ENCODE measurements around the gene PHACTR3.

Gene PHACTR3

DNA sequence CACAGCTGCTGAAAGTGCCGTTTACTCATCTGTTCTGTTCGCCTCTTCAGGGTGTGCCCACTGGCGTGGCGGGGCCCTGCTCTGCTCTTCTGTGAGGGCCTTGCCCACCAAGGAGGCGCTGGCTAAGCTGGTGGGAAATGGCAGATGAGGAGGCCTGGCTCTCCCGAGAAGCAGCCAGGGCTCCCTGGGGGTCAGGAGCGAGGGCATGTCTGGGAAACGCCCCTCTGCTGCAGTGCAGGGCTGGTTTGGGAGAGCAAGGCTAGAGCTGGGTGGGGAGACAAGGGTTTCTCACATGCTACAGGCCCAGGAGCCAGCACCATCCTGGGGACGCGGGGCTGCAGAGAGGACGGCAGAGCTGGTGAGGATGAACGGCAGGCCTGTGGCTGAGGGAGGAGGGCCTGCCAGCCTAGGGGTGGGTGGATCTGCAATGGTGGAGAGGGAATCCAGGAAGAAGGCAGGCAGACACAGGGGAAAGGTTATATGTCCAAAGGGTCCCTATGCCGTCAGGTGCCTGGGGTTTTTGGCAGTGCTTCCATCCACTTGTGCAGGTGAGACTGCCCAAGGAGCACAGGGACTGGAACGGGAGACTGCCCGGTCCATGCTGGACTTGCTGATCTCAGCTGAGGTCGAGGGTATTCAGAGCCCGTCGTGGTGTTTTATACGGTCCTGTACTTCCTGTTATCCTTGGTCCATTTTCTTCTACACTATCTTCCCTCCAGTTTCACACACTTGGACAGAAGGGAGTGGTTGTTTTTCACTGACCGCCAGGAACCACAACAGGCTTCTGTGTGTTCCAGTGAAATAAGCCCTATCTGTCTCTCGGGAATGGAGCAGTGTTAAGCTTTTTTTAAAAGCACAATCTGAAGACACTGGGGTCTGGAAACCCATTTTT, 209.9 kb downstream of the PHACTR3 start:
- no peak for DNase-seq (ENCODE audit: low read depth in 2 of 2)

DNA sequence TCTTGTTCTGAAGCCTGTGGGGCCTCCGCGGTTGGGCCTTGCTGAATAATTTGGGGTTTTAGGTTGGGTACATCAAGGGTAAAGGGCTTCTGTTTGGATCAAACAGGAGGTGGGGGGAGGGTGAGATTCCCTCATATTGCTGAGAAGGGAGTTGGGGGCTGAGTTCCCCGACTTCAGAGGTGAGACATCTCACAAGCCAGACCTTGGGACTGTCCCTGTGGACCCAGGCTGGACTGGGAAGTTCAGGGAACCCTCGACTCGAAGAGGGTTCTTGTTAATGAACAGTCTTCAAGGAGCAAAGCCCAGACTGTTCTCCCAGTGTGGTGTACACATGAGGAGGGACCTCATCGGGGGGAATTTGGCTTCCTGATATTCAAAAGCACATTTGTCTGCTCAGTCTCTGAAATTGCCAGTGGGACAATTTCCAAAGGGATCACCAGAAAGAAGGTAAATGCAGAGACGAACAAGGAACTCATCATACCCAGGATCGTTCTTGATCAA, 210.6 kb downstream of the PHACTR3 start:
- DNase-seq (ENCODE audit: low read depth in 2 of 2): no peak

DNA sequence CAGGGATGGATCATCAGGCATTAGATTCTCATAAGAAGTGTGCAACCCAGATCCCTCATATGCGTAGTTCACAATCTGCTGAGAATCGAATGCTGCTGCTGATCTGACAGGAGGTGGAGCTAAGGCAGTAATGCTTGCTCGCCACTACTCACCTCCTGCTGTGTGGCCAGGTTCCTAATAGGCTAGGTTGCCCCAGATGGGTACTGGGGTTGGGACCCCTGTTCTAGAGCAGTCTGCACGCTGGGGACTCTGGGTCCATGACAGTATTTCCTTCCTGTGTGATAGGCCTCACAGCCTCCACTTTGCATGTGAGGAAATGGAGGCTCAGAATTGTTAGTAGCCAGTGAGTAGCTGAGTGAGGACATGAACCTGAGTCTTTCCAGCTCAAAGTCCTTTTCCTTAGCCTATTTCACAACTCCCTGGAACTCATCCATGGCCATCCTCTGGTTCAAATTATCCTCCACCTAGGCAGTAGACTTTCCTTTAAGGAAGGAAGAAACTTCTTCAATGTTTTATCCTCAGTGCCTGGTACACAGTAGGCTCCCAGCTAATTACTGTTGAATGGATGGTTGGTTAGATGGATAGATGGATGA, 211.9 kb downstream of the PHACTR3 start:
- DNase-seq (ENCODE audit: low read depth in 2 of 2): no peak

DNA sequence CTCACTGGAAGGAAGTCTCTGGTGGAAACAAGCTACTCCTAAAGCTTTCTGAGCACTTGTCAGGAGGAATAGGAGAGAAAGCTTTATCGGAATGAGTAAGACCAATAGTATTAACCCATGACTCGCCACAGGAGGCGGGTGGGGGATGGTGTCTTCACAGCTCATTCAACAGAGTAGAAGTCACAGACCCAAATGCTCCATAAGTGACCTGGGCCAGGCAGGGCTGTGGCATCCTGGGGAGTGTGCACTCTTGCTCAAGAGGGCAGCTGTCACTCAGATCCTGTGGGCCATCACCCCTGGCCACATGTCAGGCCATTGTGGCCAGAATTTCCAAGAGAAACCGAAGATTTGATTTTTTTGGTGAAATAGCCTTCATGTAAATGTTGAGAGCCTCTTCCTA, 213.1 kb downstream of the PHACTR3 start:
- no peak for DNase-seq (ENCODE audit: low read depth in 2 of 2)

DNA sequence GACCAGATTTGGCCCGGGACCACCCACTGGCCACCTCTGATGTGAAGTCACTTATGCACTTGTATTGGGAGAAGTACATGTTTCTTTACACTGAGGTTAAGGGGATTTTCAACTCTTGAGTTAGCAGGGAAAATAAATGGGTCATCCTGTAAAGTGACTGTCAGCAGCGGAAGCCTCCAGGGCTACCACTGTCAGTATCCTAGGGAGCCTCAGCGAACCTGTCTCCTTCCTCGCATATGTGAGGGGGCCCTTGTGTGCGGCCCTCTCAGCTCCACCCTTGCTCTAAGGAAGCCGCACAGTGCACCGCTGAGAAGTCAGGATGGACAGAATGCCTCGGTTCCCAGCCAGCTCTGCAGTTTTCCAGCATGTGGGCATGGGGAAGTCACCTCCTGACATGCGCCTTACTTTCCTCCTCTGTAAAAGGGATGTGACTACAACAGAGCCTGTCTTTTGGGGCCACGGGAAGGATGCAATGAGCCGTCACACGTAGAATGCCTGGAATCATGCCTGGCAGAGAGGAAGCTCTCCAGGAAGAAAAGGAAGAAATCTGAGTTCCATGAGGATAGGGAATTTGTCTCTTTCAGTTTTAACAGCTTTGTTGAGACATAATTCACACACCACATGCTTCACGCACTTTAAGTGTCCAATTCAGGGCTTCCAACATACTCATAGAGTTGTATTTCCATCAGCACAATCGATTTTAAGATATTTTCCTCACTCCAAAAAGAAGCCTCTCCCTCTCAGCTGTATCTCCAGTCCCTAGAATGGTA, 213.7 kb downstream of the PHACTR3 start:
- no peak for DNase-seq (ENCODE audit: low read depth in 2 of 2)

DNA sequence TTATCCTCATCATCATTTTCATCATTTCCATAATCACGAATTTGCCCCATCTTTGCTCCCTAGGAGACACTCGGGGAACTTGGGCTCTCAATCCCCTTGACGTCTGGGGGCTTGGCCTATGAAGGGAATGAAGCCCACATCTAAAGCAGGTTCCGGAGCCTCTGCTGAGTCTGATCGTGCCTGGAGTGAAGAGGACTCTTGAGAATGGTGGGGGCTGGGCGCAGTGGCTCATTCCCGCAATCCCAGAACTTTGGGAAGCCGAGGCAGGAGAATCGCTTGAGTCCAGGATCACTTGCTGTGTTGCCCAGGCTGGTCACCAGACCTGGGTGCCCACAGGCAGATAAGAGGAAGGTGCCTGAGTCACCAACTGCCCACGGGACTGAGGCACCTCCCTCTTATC, 214.6 kb downstream of the PHACTR3 start:
- no peak for DNase-seq (ENCODE audit: low read depth in 2 of 2)

DNA sequence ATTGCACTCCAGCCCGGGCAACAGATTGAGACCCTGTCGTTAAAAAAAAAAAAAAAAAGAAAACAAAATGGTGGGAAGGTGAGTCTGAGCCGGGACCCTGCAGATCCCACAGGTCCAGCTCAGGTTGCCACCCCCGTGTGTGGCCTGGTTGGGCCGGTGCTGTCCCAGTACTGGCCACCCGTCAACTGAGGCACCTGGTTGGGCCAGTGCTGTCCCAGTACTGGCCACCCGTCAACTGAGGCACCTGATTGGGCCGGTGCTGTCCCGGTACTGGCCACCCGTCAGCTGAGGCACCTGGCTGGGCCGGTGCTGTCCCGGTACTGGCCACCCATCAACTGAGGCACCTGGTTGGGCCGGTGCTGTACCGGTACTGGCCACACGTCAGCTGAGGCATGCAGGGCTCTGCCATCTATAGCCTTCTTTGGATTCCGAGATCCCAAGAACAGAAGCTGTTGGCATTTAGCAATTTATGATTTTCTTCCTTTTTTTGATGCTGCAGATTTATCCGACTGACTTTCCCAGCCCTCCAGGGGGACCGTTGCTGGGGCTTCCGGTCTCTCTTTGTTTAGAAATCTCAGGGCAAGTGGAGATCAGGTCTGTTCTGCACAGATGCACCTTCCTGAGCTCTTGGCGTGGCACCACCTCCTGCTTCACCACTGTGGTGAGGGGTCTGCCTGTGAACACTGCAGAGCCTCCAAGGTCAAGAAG, 215.3 kb downstream of the PHACTR3 start:
- no peak for DNase-seq (ENCODE audit: low read depth in 2 of 2)

DNA sequence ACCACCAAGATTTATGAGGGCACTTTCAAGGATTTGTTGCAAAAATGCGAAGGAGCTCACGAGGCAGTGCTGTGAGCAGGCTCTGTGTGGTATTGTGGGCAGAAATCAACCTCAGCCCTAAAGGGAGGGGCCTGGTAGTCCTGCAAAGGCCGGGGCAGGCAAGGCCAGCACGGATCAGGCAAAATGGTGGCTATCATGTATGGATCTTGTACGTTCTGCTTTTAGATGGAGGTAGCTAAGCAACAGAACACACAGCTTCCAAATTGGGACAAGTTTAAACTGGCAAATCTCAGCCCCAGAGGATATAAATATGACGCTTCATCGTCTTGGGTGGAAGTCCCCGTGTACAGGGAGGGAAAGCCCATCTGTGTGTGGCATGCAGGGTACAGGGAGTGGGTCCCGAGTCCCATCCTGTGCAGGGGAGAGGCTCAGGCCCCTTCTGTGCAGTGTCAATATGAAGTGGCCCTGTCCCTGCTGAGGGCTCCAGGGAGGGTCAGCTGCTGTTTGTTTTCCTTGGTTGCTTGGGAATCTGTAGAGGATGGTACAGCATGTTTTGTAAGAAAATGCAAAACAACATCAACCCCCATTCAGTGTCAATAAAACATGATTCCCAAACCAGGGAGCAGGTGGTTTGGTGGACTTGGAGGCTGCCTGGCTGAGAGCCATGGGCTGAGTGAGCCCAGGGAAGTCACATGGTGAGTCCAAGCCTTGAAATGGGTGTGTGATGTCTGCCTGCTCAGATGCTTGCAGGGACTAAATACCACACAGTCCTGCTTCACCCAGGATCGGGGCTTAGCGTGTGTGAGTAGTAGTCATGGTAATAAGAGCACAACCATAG, 216.1 kb downstream of the PHACTR3 start:
- no peak for DNase-seq (ENCODE audit: low read depth in 2 of 2)

DNA sequence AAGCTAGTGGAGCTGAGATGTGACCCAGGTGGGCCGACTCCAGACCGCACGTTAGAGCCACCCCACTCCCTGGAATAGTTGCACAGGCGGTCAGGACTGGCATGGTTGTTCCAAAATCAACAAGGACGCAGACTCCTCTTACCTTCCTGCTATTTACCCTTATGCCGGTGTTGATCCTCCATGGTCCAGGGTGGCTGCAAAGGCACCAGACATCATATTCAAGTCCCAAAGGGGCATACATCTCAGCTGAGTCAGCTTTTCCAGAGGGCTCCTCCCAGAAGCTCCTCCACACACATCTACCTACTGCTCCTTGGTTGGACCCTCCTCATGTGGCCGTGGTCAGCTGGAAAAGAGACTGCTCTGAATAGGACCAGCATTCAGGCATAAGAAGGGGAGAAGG, 216.9 kb downstream of the PHACTR3 start:
- DNase-seq (ENCODE audit: low read depth in 2 of 2): no peak

DNA sequence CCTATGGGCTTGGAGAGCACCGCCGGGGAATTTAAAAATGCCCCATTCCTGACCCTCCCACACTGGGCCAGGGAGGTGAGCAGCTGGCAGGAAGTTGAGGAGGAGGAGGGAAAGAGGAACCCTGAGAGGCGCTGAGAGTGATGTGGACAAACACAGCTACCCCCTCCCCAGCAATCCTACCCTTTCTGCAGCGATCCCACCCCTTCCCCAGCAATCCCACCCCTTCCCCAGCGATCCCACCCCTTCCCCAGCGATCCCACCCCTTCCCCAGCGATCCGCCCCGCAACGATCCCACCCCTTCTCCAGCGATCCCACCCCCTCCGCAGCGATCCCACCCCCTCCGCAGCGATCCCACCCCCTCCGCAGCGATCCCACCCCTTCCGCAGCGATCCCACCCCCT, 217.4 kb downstream of the PHACTR3 start:
- no peak for DNase-seq (ENCODE audit: low read depth in 2 of 2)

DNA sequence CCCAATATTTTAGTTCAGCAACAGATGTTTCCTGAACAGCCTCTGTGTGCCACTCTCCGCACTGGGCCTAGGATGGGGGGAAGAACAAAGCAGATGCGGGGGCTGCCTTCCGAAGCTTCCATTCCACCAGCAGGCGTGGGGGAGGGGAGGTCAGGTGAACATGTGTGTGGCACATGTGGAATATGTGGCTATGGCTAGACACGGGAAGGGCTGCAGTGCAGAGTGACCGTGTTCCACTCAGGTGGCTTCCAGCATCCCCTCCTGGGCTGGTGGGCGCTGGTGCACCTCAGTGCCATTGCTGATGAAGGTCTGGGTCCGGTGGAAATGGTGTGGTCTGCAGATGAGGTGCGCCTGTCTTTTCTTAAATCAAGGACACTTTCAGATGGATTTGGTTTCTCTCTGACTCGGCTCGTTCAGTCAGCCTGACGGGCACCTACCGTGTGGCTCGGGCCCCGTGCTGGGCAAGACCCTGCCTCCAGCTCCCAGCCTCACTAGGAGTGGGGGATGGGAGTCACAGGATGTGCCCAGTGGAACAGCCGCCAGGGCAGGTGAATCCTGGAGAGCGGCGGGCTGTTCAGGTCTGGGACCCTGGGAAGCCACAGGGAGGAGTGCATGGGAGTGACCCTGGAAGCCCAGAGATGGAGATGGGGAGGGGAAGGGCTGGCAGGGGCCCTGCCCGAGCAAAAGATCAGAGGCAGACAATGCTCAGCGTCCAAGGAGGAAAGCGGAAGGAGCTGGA, 218.1 kb downstream of the PHACTR3 start:
- no peak for DNase-seq (ENCODE audit: low read depth in 2 of 2)

DNA sequence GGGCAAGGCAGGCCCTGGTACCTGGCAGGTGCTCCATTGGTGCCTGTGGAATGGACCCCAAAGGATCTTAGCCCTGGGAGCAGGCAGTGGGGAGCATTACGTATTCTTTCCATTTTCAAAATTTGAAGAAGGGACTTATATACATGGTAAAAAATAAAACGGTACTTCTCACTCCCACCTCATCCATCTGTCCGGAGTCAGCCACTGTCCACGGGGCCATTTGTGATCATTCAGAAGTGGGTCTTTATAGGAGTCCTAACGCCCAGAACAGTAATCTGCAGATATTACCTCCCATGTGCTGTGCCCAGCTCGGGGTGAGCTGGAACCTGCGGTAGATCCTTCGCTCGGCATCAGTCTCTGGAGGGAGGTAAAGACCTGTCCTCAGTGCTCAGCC, 218.7 kb downstream of the PHACTR3 start:
- DNase-seq (ENCODE audit: low read depth in 2 of 2): no peak

DNA sequence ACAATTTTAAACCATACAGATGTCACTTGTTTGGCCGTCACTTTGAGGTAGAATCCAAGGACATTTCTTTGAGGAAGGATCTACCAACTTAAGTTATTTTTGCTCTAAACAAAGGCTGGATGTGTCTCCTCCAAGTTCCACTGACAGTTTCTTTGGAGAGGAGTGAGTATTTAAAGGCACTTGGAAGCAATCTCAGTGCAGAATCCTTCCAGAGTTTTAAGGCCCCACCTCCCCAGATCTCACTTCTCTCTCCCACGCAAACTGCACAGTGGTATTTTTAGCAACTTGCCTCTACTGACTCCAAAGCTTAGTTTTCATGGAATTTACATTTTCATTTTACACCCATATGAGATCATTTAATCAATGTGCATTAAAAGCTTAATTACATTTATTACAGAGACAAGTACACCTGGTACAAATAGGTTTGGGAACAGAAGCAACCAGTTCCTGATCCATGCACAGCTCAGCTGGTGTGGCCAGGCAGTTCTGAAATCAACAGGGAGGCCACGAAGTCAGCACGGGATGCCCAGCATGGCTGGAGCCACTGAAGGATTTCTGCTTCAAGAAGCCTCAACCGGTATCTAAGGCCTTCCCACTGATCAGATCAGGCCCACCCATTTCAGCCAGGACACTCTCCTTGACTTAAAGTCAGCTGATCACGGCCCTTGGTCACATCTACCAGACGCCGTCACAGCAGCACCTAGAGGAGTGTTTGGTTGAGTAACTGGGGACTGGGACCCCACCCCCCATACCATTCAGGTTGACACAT, 219.3 kb downstream of the PHACTR3 start:
- no peak for DNase-seq (ENCODE audit: low read depth in 2 of 2)

DNA sequence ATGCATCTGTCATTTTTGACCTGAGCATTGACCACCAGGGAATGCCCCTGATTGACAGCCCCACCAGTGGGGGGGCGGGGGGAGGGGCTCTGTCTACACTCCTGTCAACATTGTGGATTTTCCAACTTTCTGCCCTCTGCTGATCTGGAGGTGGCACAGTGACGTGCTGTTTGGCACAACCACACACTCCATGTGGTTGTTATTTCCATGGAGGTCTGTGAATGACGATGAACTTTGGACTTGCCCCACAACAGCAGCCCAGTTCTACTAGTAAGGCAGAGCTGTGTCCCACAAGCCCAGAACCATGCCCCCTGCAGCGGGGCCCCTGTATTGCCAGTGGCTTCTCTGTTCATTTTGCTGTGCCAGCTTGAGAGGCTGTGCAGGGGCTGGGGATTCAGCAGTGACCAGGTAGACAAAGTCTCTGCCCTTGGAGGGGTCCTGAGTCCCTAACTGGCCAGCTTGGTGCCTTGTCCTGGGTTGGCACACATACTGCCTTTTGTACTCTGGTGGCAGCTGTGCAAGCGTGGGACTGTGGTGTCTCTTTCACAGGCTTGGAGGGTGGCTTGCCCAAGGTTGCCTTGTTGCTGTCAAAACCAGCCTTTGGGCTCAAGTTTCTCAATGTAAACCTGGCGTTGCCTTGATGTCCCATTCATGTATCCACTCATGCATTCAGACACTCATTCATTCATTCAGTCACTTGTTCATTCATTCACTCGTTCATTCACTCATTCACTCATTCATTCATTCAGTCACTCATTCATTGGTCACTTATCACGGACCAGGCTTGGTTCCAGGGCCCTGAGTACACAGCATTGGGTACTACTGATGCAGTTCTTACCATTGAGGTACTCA, 220.6 kb downstream of the PHACTR3 start:
- DNase-seq (ENCODE audit: low read depth in 2 of 2): no peak

DNA sequence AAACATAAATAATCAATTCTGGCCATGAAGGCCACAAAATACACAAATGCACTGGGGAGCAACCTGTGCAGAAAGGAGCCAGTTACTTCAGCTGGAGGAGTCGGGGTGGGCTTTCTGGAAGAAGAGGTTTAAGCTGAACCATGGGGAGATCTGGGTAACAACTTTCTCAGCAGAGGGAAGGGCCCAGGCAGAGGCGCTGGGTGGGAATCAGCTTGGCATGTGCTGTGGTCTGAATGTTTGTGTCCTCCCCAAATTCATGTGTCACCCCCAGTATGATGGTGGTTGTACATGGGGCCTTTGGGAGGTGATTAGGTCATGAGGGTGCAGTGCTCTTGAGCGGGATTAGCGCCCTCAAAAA, 221.2 kb downstream of the PHACTR3 start:
- DNase-seq (ENCODE audit: low read depth in 2 of 2): no peak

DNA sequence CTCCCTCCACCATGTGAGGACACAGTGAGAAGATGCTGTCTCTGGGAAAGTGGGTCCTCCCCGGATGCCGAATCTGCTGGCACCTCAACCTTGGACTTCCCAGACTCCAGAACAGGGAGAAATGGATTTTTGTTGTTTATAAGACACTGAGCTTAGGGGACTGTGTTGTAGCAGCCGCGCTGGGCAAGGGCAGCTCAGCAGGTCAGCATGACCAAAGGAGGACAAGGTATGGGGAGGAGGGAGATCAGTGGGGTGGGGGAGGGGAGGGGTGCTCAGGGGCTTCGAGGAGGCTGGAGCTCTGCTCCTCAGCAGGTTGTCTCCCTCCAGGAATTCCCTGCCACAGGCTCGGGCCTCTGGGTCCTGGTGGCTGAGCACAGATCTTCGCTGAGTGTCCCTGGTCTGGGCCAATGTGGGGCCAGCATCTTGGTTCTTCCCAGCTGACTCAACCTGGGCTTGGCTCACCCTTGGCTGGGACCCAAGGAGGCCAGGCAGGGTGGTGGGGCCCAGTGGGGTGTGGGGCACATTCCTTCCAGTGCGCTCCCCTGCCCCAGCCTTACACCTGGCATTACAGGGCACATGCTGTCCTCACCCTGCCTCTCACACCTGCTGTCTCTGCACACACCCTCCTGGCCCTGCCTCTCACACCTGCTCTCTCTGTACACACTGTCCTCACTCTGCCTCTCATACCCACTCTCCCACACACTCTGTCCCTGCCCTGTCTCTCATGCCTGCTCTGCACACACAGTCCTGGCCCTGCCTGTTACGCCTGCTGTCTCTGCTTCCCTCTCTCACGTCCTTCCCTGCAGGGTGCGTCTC, 221.8 kb downstream of the PHACTR3 start:
- no peak for DNase-seq (ENCODE audit: low read depth in 2 of 2)

DNA sequence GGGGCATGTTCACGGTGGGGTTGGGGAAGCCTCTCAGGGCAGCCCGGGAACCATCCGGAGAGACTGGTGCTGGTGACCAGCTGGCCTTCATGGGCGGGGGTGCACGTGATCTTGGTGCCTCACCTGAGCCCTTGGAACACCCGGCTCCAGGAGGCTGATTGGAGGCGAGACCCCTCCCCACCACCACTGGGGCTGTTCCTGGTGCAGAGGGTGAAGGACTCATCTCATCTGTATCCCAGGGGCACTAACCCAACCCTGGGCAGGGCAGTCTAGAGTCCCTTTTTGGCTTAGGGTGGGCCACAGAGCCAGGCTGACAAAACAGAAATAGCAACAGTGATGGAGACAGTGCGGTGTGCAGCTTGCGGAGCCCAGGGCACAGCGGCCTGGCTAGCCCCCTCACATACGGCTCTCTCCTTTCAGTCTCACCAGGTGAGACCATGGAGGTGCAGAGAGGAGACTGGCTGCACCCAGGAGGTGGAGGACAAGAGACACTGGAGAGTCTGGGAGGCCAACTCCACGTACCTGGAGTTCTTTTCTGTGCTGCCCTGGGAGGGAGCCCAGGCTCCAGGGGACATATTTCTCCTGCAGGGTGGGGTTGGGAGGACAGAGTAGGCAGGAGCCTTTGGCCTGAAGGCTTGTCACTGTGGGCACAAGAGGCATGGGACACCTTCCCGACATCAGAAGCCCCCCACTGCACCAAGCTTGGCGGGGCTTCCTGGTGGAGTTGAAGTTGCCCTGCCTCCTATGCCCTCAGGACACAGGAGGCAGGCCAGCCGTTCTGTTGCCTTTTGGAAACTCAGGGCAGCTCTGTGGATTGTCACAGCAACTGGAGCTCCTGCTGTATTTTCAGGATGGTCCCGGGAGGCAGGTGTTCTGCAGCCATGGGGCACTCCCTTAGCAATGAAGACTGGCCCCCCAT, 223.1 kb downstream of the PHACTR3 start:
- DNase-seq (ENCODE audit: low read depth in 2 of 2): no peak

Measured in stimulated activated CD8-positive, alpha-beta memory T cell treated with anti-CD3 and anti-CD28 coated beads, Interleukin-2, amount 100 ng/mL, for 1 hour (primary cell).